ENCODE data around the gene CHCHD1.

GRCh38 chr10:73780301-73780700 lies 1.5 kb upstream of the CHCHD1 start:
- TF ChIP-seq EP300 (IDR thresholded peaks at IDR 0.05) = no peak
- TF ChIP-seq CTCF (IDR thresholded peaks at IDR 0.05) = no peak
- TF ChIP-seq TFCP2L1 (CRISPR knock-in tag; IDR thresholded peaks at IDR 0.05) = no peak
- TF ChIP-seq REST (IDR thresholded peaks at IDR 0.05) = no peak
- TF ChIP-seq RCOR1 (IDR thresholded peaks at IDR 0.05; ENCODE audit: low read depth, low read length) = no peak
- TF ChIP-seq RARB (CRISPR knock-in tag; IDR thresholded peaks at IDR 0.05) = no peak
- no peak for TF ChIP-seq MAFK (IDR thresholded peaks at IDR 0.05; ENCODE audit: partially characterized antibody)
- no peak for TF ChIP-seq SREBF2 (IDR thresholded peaks at IDR 0.05)
- no peak for TF ChIP-seq RAD21 (conservative IDR thresholded peaks at IDR 0.05 in 1 of 2, IDR thresholded peaks at IDR 0.05 in 1 of 2)
- no peak for TF ChIP-seq FOSL2 (IDR thresholded peaks at IDR 0.05)
- TF ChIP-seq FOSL2 (CRISPR knock-in tag; IDR thresholded peaks at IDR 0.05) = no peak

Data from A549 (cell line).